GM12878 (cell line): Measurements from ENCODE around the gene CT55. TPM values are rescaled to one million over a fixed set of nuclear protein-coding genes. Genes with fewer than 3 reads are reported as not detected.

Source experiments
- ATAC-seq: fragments of 200-7000 bp; cut with Tn5 transposase; 3 replicates; pipeline ENCODE4 v1.9.1; 2020; ENCODE audit warnings: mild to moderate bottlenecking, moderate library complexity
- BruUV-seq: library from RNA; stranded (reverse); fragments of 400-500 nt; replicated peaks from 2 replicates; lab custom pipeline; 2021; lab: Mats Ljungman, UMichigan
- CTCF ChIA-PET: fragments of 300-600 bp; sonication (Branson Sonifier 250); formaldehyde crosslinking; extraction: SDS; loops from one replicate; lab custom pipeline; 2021; ENCODE audit warnings: inconsistent platforms; lab: Yijun Ruan, JAX
- POLR2A ChIA-PET: fragments of 350-600 bp; formaldehyde crosslinking; extraction: SDS; loops from one replicate; lab custom pipeline; 2021; ENCODE audit warnings: inconsistent platforms; lab: Charles Lee
- RAD21 ChIA-PET: fragments of 300-600 bp; sonication (Branson Sonifier 250); formaldehyde crosslinking; loops from one replicate; lab custom pipeline; 2023; ENCODE audit warnings: antibody characterized with exemption; ENCODE audit not compliant: unreplicated experiment; lab: Charles Lee
- SMC1A ChIA-PET: fragments of 300-600 bp; sonication (Branson Sonifier 250); formaldehyde crosslinking; loops from one replicate; lab custom pipeline; 2023; ENCODE audit not compliant: unreplicated experiment, uncharacterized antibody; lab: Charles Lee
- DNase-seq: peaks from one replicate; pipeline ENCODE4 v3.0.0-alpha.2; 2011; ENCODE audit warnings: low read depth, low spot score
- FAIRE-seq: peaks from 3 replicates; lab custom pipeline; 2011; peaks lifted over from hg19 to GRCh38; lab: Jason Lieb, UNC
- H2AFZ ChIP-seq: 2 replicates; pipeline ENCODE4 v1.6.0; 2011; ENCODE audit warnings: low read depth, low read length, control low read depth; ENCODE audit not compliant: control insufficient read depth
- H3K27ac ChIP-seq: 2 replicates; pipeline ENCODE4 v1.5.1; 2011; ENCODE audit warnings: control low read depth; ENCODE audit not compliant: control insufficient read depth, insufficient read depth
- H3K27me3 ChIP-seq, 2 experiments: replicated peaks in 1 of 2; 2 replicates each; pipeline versions ENCODE4 v1.6.0 to v1.6.1; 2011; ENCODE audit warnings: low read length in 1 of 2; ENCODE audit not compliant: control insufficient read depth in 2 of 2, insufficient read depth in 2 of 2
- H3K36me3 ChIP-seq, 2 experiments: 2 replicates each; pipeline ENCODE4 v1.5.1; 2011; ENCODE audit warnings: low read length in 1 of 2; ENCODE audit not compliant: control insufficient read depth in 2 of 2, insufficient read depth in 2 of 2
- H3K4me1 ChIP-seq: 2 replicates; pipeline ENCODE4 v1.6.1; 2011; ENCODE audit warnings: mild to moderate bottlenecking, low read length, moderate library complexity, mixed read lengths; ENCODE audit not compliant: control insufficient read depth, insufficient read depth
- H3K4me2 ChIP-seq: 2 replicates; pipeline ENCODE4 v1.6.0; 2011; ENCODE audit warnings: control low read depth; ENCODE audit not compliant: control insufficient read depth, insufficient read depth
- H3K4me3 ChIP-seq: fragments of 200-600 bp; sonication (generic); 2 replicates; pipeline ENCODE4 v1.5.1; 2016
- H3K79me2 ChIP-seq: 2 replicates; pipeline ENCODE4 v1.6.0; 2011; ENCODE audit warnings: low read length; ENCODE audit not compliant: control insufficient read depth, insufficient read depth
- H3K9ac ChIP-seq: 2 replicates; pipeline ENCODE4 v1.8.0; 2011; ENCODE audit warnings: low read length, control low read depth, mixed read lengths; ENCODE audit not compliant: control insufficient read depth, insufficient read depth
- H3K9me3 ChIP-seq: replicated peaks from 3 replicates; pipeline ENCODE4 v1.5.1; 2011; ENCODE audit warnings: mild to moderate bottlenecking, low read length; ENCODE audit not compliant: control insufficient read depth, insufficient read depth
- H4K20me1 ChIP-seq: 2 replicates; pipeline ENCODE4 v1.6.0; 2011; ENCODE audit not compliant: control insufficient read depth, insufficient read depth
- CEBPZ ChIP-seq: fragments of 150-350 bp; IDR thresholded peaks from 2 replicates; pipeline ENCODE4 v1.6.1; 2016; ENCODE audit warnings: low read depth, low read length
- CREM ChIP-seq: IDR thresholded peaks from 2 replicates; pipeline ENCODE4 v1.6.1; 2014; ENCODE audit warnings: antibody characterized with exemption, low read depth
- MEF2B ChIP-seq: fragments of 450-650 bp; IDR thresholded peaks from 2 replicates; pipeline ENCODE4 v1.6.1; 2018; ENCODE audit warnings: mild to moderate bottlenecking, moderate library complexity; ENCODE audit not compliant: partially characterized antibody, poor library complexity, severe bottlenecking
- MYB ChIP-seq: fragments of 150-350 bp; IDR thresholded peaks from 2 replicates; pipeline ENCODE4 v1.6.1; 2014; ENCODE audit warnings: mild to moderate bottlenecking, low read depth, low read length, borderline replicate concordance
- NFXL1 ChIP-seq: fragments of 450-650 bp; IDR thresholded peaks from 2 replicates; pipeline ENCODE4 v1.6.1; 2017; ENCODE audit warnings: antibody characterized with exemption, mild to moderate bottlenecking, borderline replicate concordance
- NRF1 ChIP-seq: conservative IDR thresholded peaks from 2 replicates; pipeline ENCODE4 v1.6.1; 2011; ENCODE audit warnings: mild to moderate bottlenecking, low read depth, low read length, improper control_type of control experiment
- TAF1 ChIP-seq: IDR thresholded peaks from 2 replicates; pipeline ENCODE4 v1.6.1; 2011; ENCODE audit warnings: mild to moderate bottlenecking, low read depth, low read length, borderline replicate concordance
- ZNF24 ChIP-seq: fragments of 450-650 bp; IDR thresholded peaks from 2 replicates; pipeline ENCODE4 v1.6.1; 2017; ENCODE audit warnings: antibody characterized with exemption, mild to moderate bottlenecking
- WGBS: methylation state at CpG from one replicate; pipeline ENCODE4 v1.1.6; 2016; ENCODE audit warnings: low lambda C conversion rate; ENCODE audit not compliant: insufficient replicate concordance, insufficient coverage; ENCODE audit errors: missing lambda C conversion rate; 5-methylcytosine and 5-hydroxymethylcytosine counted together
- in situ Hi-C: fragments of 300-500 bp; cut with MboI; formaldehyde crosslinking; loops from 9 replicates; pipeline ENCODE4 v1.14.3; 2018; ENCODE audit warnings: mixed read lengths
- intact Hi-C: fragments of 100-400 bp; cut with micrococcal nuclease; formaldehyde crosslinking; loops from one replicate; pipeline ENCODE4 v1.14.2; 2022; ENCODE audit not compliant: unreplicated experiment
- polyA plus RNA-seq, 11 experiments: library from polyadenylated mRNA; depleted of rRNA in 4 of 11; unstranded in 6 of 11; stranded (reverse) in 5 of 11; fragments of >200 nt; fragmentation: Nextera tagmentation in 4 of 11; fragmentation: Illumina TruSeq in 1 of 11; extraction: Ambion mirVana in 4 of 11; extraction: Trizol in 1 of 11; gene quantifications; 1 replicate in 1 of 11; 2 replicates in 10 of 11; pipeline versions ENCODE4 v1.2.1 to v1.2.3, GENCODE V29; 2011 to 2016; ENCODE audit warnings: inconsistent platforms in 2 of 11, missing spikeins in 2 of 11, low read depth in 1 of 11
- total RNA-seq, 4 experiments: library from RNA; depleted of rRNA in 3 of 4; stranded (reverse); fragments of >200 nt in 3 of 4; fragmentation: Illumina TruSeq in 1 of 4; extraction: Trizol in 1 of 4; gene quantifications; 2 replicates each; pipeline versions ENCODE4 v1.2.1 to v1.2.3, GENCODE V29; 2013 to 2021

Gene CT55
- total and polyA plus RNA-seq, 10 of the 15 experiments (the other 5 are each of a cell fraction or from before 2014, with no cell fraction given), result not detected

DNA sequence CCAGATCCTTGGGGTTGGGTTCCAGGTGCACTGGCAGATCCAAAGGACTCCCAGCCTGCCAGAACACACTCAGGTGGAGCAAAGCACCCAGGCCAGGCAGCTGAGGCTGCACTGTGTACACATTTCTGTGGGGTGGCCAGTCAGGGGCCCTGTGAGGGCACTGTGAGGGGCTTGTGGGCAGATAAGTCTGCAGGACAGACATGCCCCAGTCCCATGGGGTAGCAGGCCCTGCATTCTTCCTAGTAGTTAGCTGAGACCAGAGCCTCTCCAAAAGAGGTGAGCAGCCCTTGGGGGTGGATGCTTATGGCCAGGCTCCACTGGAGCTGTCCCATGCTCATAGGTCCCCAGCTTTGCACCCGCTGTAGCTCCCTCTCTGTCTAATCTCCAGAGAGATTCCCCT lies 58.5 kb downstream of the CT55 start:
- H4K20me1 ChIP-seq, result no peaks in the 10 kb centered on the region
- H3K4me3 ChIP-seq, result no peak overlapping the region
- no peak for TF ChIP-seq MEF2B
- no peak for TF ChIP-seq CREM
- TF ChIP-seq MYB, result no peak
- TF ChIP-seq NRF1, result no peak
- CTCF ChIA-PET, result interaction anchor here (0.6 to 1.7 kb wide), 8 partner anchors 27 to 1940 kb away, joined by 3 to 7 read pairs (median 4); no protein-coding TSS in a partner anchor
- no peaks in the 10 kb centered on the region for H3K27me3 ChIP-seq
- no peak overlapping the region for H2AFZ ChIP-seq
- no peak overlapping the region for H3K9ac ChIP-seq
- 25% methylated on average over 1 of the region's 1 CpG for WGBS
- H3K79me2 ChIP-seq, result no peaks in the 10 kb centered on the region
- RAD21 ChIA-PET, result no interaction called here
- no peaks in the 10 kb centered on the region for H3K9me3 ChIP-seq
- ATAC-seq, result no peak
- no peaks in the 10 kb centered on the region for H3K36me3 ChIP-seq
- no peak for DNase-seq
- in situ Hi-C loops, result loop anchor here (25.0 kb wide), 1 partner anchor 100 kb away; no protein-coding TSS in a partner anchor
- H3K4me2 ChIP-seq, result no peak overlapping the region
- SMC1A ChIA-PET, result interaction anchor here (1.6 kb wide), 1 partner anchor 372 kb away, joined by 4 read pairs; no protein-coding TSS in a partner anchor
- no peak for FAIRE-seq
- BruUV-seq, result no TSS peak
- POLR2A ChIA-PET, result no interaction called here
- H3K27ac ChIP-seq, result no peak overlapping the region
- intact Hi-C loops, result no loop called here
- no peaks in the 10 kb centered on the region for H3K4me1 ChIP-seq

- CTCF ChIA-PET, result interaction anchor here (0.6 to 1.7 kb wide), 12 partner anchors 16 to 1940 kb away, joined by 3 to 9 read pairs (median 4); no protein-coding TSS in a partner anchor
- no peaks in the 10 kb centered on the region for H3K36me3 ChIP-seq
- FAIRE-seq (no peak), ATAC-seq (peak; percentile 81), DNase-seq (no peak)
- POLR2A ChIA-PET, result no interaction called here
- H3K79me2 ChIP-seq, result no peaks in the 10 kb centered on the region
- SMC1A ChIA-PET, result interaction anchor here (1.0 to 1.6 kb wide), 2 partner anchors 93 to 373 kb away, joined by 4 read pairs; no protein-coding TSS in a partner anchor
- no TSS peak for BruUV-seq
- no peak overlapping the region for H3K27ac ChIP-seq
- no peaks in the 10 kb centered on the region for H3K9me3 ChIP-seq
- no peak overlapping the region for H3K4me2 ChIP-seq
- in situ Hi-C loops, result loop anchor here (25.0 kb wide), 1 partner anchor 100 kb away; no protein-coding TSS in a partner anchor
- H2AFZ ChIP-seq, result no peak overlapping the region
- no peak overlapping the region for H3K9ac ChIP-seq
- no peak overlapping the region for H3K4me3 ChIP-seq
- no peaks in the 10 kb centered on the region for H4K20me1 ChIP-seq
- no peaks in the 10 kb centered on the region for H3K4me1 ChIP-seq
- 15% methylated on average over 5 of the region's 5 CpGs for WGBS
- H3K27me3 ChIP-seq, result no peaks in the 10 kb centered on the region
- RAD21 ChIA-PET, result no interaction called here
- intact Hi-C loops, result no loop called here
- TF ChIP-seq TAF1 (no peak), ZNF24 (no peak), NFXL1 (no peak), CEBPZ (no peak)
Measured at GRCh38 chrX:135112096-135112729, 59.0 kb downstream of the CT55 start.
